ENCODE measurements around the gene LIPA.
A peak's percentile ranks its signal among the peaks of the same experiment; 100 is the strongest.

LIPA gene

GRCh38 chr10:89217057-89217990, 34.3 kb downstream of the LIPA start:
- Histone ChIP-seq H3K4me3 (ENCODE audit: low read depth in 1 of 2, low read length in 2 of 2) (no peak overlapping the region), H3K9ac (ENCODE audit: low read length) (no peak overlapping the region), H3K36me3 (ENCODE audit: insufficient read depth, low read length) (peaks cover 13% of the 10 kb centered on the region), H3K27ac (ENCODE audit: low read depth, low read length) (no peak overlapping the region), H3K27me3 (ENCODE audit: control insufficient read depth in 1 of 2, insufficient read depth in 2 of 2, low read length in 2 of 2) (no peaks in the 10 kb centered on the region), H3K9me3 (ENCODE audit: low read length) (no peaks in the 10 kb centered on the region), H3K4me1 (ENCODE audit: insufficient read depth, low read length) (peaks cover 11% of the 10 kb centered on the region)

GRCh38 chr10:89216056-89216455, 35.5 kb downstream of the LIPA start:
- Histone ChIP-seq H3K9ac (ENCODE audit: low read length) (no peak overlapping the region), H3K27ac (ENCODE audit: low read depth, low read length) (no peak overlapping the region), H3K36me3 (ENCODE audit: insufficient read depth, low read length) (peaks cover 13% of the 10 kb centered on the region), H3K9me3 (ENCODE audit: low read length) (no peaks in the 10 kb centered on the region), H3K4me1 (ENCODE audit: insufficient read depth, low read length) (peaks cover 11% of the 10 kb centered on the region), H3K27me3 (ENCODE audit: control insufficient read depth in 1 of 2, insufficient read depth in 2 of 2, low read length in 2 of 2) (no peaks in the 10 kb centered on the region), H3K4me3 (ENCODE audit: low read depth in 1 of 2, low read length in 2 of 2) (no peak overlapping the region)

- Histone ChIP-seq H3K4me3 (ENCODE audit: low read depth in 1 of 2, low read length in 2 of 2) (no peak overlapping the region), H3K27me3 (ENCODE audit: control insufficient read depth in 1 of 2, insufficient read depth in 2 of 2, low read length in 2 of 2) (no peaks in the 10 kb centered on the region), H3K9ac (ENCODE audit: low read length) (no peak overlapping the region), H3K36me3 (ENCODE audit: insufficient read depth, low read length) (peaks cover 12% of the 10 kb centered on the region), H3K27ac (ENCODE audit: low read depth, low read length) (no peak overlapping the region), H3K4me1 (ENCODE audit: insufficient read depth, low read length) (peaks cover 11% of the 10 kb centered on the region), H3K9me3 (ENCODE audit: low read length) (no peaks in the 10 kb centered on the region)
Observed at GRCh38 chr10:89215511-89215910, 36.1 kb downstream of the LIPA start.

- Histone ChIP-seq H3K4me3 (ENCODE audit: low read depth in 1 of 2, low read length in 2 of 2) (no peak overlapping the region), H3K27me3 (ENCODE audit: control insufficient read depth in 1 of 2, insufficient read depth in 2 of 2, low read length in 2 of 2) (no peaks in the 10 kb centered on the region), H3K27ac (ENCODE audit: low read depth, low read length) (no peak overlapping the region), H3K9ac (ENCODE audit: low read length) (no peak overlapping the region), H3K36me3 (ENCODE audit: insufficient read depth, low read length) (peaks cover 7% of the 10 kb centered on the region), H3K9me3 (ENCODE audit: low read length) (no peaks in the 10 kb centered on the region), H3K4me1 (ENCODE audit: insufficient read depth, low read length) (peaks cover 11% of the 10 kb centered on the region)
Observed at GRCh38 chr10:89214566-89215165, 36.9 kb downstream of the LIPA start.

- Histone ChIP-seq H3K27ac (ENCODE audit: low read depth, low read length) (no peak overlapping the region), H3K4me3 (ENCODE audit: low read depth in 1 of 2, low read length in 2 of 2) (no peak overlapping the region), H3K9me3 (ENCODE audit: low read length) (no peaks in the 10 kb centered on the region), H3K27me3 (ENCODE audit: control insufficient read depth in 1 of 2, insufficient read depth in 2 of 2, low read length in 2 of 2) (peaks cover 5 to 8% of the 10 kb centered on the region in 2 donors), H3K9ac (ENCODE audit: low read length) (no peak overlapping the region), H3K36me3 (ENCODE audit: insufficient read depth, low read length) (peaks cover 7% of the 10 kb centered on the region), H3K4me1 (ENCODE audit: insufficient read depth, low read length) (peaks cover 12% of the 10 kb centered on the region)
Observed at GRCh38 chr10:89213191-89213808, 38.3 kb downstream of the LIPA start.

GRCh38 chr10:89210794-89211425, 40.7 kb downstream of the LIPA start:
- no peak overlapping the region for H3K4me3 ChIP-seq (ENCODE audit: low read depth in 1 of 2, low read length in 2 of 2)
- H3K9me3 ChIP-seq (ENCODE audit: low read length) = no peaks in the 10 kb centered on the region
- no peak overlapping the region for H3K9ac ChIP-seq (ENCODE audit: low read length)
- H3K4me1 ChIP-seq (ENCODE audit: insufficient read depth, low read length) = peaks cover 18% of the 10 kb centered on the region
- no peak overlapping the region for H3K27ac ChIP-seq (ENCODE audit: low read depth, low read length)
- H3K27me3 ChIP-seq (ENCODE audit: control insufficient read depth in 1 of 2, insufficient read depth in 2 of 2, low read length in 2 of 2) = peaks cover 19 to 20% of the 10 kb centered on the region in 2 donors
- peaks cover 7% of the 10 kb centered on the region for H3K36me3 ChIP-seq (ENCODE audit: insufficient read depth, low read length)

- Histone ChIP-seq H3K4me3 (ENCODE audit: low read depth in 1 of 2, low read length in 2 of 2) (no peak overlapping the region), H3K4me1 (ENCODE audit: insufficient read depth, low read length) (peaks cover 18% of the 10 kb centered on the region), H3K9ac (ENCODE audit: low read length) (no peak overlapping the region), H3K36me3 (ENCODE audit: insufficient read depth, low read length) (peaks cover 6% of the 10 kb centered on the region), H3K27me3 (ENCODE audit: control insufficient read depth in 1 of 2, insufficient read depth in 2 of 2, low read length in 2 of 2) (peaks cover 19 to 20% of the 10 kb centered on the region in 2 donors), H3K27ac (ENCODE audit: low read depth, low read length) (no peak overlapping the region), H3K9me3 (ENCODE audit: low read length) (no peaks in the 10 kb centered on the region)
Observed at GRCh38 chr10:89209718-89210117, 41.9 kb downstream of the LIPA start.

- Histone ChIP-seq H3K4me1 (ENCODE audit: insufficient read depth, low read length) (peaks cover 14% of the 10 kb centered on the region), H3K27ac (ENCODE audit: low read depth, low read length) (peak overlapping the region; percentile 41), H3K36me3 (ENCODE audit: insufficient read depth, low read length) (no peaks in the 10 kb centered on the region), H3K9ac (ENCODE audit: low read length) (peak overlapping the region; percentile 46), H3K9me3 (ENCODE audit: low read length) (no peaks in the 10 kb centered on the region), H3K27me3 (ENCODE audit: control insufficient read depth in 1 of 2, insufficient read depth in 2 of 2, low read length in 2 of 2) (peaks cover 19 to 20% of the 10 kb centered on the region in 2 donors), H3K4me3 (ENCODE audit: low read depth in 1 of 2, low read length in 2 of 2) (peak overlapping the region; percentile 60 to 91)
Observed at GRCh38 chr10:89207801-89208551, 43.6 kb downstream of the LIPA start.

GRCh38 chr10:89207181-89207800, 44.3 kb downstream of the LIPA start, which contains the start of gene CH25H:
Gene CH25H, minus strand, starts transcription at chr10:89207317. Its CDS starts 25 bp downstream, at chr10:89207292.
- H3K27ac ChIP-seq (ENCODE audit: low read depth, low read length) = peak within 1 kb of the TSS; percentile 41
- peaks cover 19 to 20% of the 10 kb centered on the region in 2 donors for H3K27me3 ChIP-seq (ENCODE audit: control insufficient read depth in 1 of 2, insufficient read depth in 2 of 2, low read length in 2 of 2)
- no peaks in the 10 kb centered on the region for H3K9me3 ChIP-seq (ENCODE audit: low read length)
- no peaks in the 10 kb centered on the region for H3K36me3 ChIP-seq (ENCODE audit: insufficient read depth, low read length)
- H3K9ac ChIP-seq (ENCODE audit: low read length) = peak within 1 kb of the TSS; percentile 46
- H3K4me1 ChIP-seq (ENCODE audit: insufficient read depth, low read length) = peaks cover 14% of the 10 kb centered on the region
- H3K4me3 ChIP-seq (ENCODE audit: low read depth in 1 of 2, low read length in 2 of 2) = peak within 1 kb of the TSS; percentile 60 to 91

- H3K27ac ChIP-seq (ENCODE audit: low read depth, low read length) = peak overlapping the region; percentile 41
- H3K27me3 ChIP-seq (ENCODE audit: control insufficient read depth in 1 of 2, insufficient read depth in 2 of 2, low read length in 2 of 2) = peaks cover 19 to 20% of the 10 kb centered on the region in 2 donors
- H3K4me1 ChIP-seq (ENCODE audit: insufficient read depth, low read length) = peaks cover 14% of the 10 kb centered on the region
- no peak overlapping the region for H3K9ac ChIP-seq (ENCODE audit: low read length)
- peak overlapping the region; percentile 60 to 91 for H3K4me3 ChIP-seq (ENCODE audit: low read depth in 1 of 2, low read length in 2 of 2)
- no peaks in the 10 kb centered on the region for H3K9me3 ChIP-seq (ENCODE audit: low read length)
- H3K36me3 ChIP-seq (ENCODE audit: insufficient read depth, low read length) = no peaks in the 10 kb centered on the region
Observed at GRCh38 chr10:89206402-89207180, 45.0 kb downstream of the LIPA start.
